Measurements from ENCODE around the gene SYT17.

Gene SYT17

GRCh38 chr16:19252904-19253303 is 84.9 kb downstream of the SYT17 start:
- no peak for DNase-seq

GRCh38 chr16:19254611-19255010 is 86.6 kb downstream of the SYT17 start:
- no peak for DNase-seq

- no peak for DNase-seq
Observed at GRCh38 chr16:19264123-19264673, 96.2 kb downstream of the SYT17 start.

GRCh38 chr16:19265380-19265930 is 97.4 kb downstream of the SYT17 start:
- peak in 11 of 56 donors; percentile 7 to 44 (median 19) for DNase-seq

GRCh38 chr16:19266774-19267173 is 98.7 kb downstream of the SYT17 start:
- DNase-seq, result no peak

- no peak for DNase-seq
Observed at GRCh38 chr16:19269098-19269497, 101.1 kb downstream of the SYT17 start.

GRCh38 chr16:19274165-19274797 is 106.2 kb downstream of the SYT17 start:
- no peak for DNase-seq

- DNase-seq, result no peak
Observed at GRCh38 chr16:19278403-19278802, 110.4 kb downstream of the SYT17 start.

- DNase-seq, result peak in 1 of 56 donors; percentile 0
Observed at GRCh38 chr16:19281246-19281645, 113.2 kb downstream of the SYT17 start.

- DNase-seq, result no peak
Observed at GRCh38 chr16:19282101-19282500, 114.1 kb downstream of the SYT17 start.

GRCh38 chr16:19283637-19284036 is 115.6 kb downstream of the SYT17 start:
- no peak for DNase-seq

- peak in 47 of 56 donors; percentile 3 to 86 (median 47) for DNase-seq
Observed at GRCh38 chr16:19284207-19284606, 116.2 kb downstream of the SYT17 start.

GRCh38 chr16:19285431-19285830 is 117.4 kb downstream of the SYT17 start, which contains the start of gene CLEC19A:
TSS of gene CLEC19A (plus strand) at chr16:19285731. CDS start at chr16:19285852, 121 bp downstream.
- DNase-seq, result peak in 1 of 56 donors; percentile 1

- no peak for DNase-seq
Observed at GRCh38 chr16:19286827-19287226, 118.8 kb downstream of the SYT17 start.

- no peak for DNase-seq
Observed at GRCh38 chr16:19287241-19287640, 119.2 kb downstream of the SYT17 start.

GRCh38 chr16:19288872-19289799 is 121.1 kb downstream of the SYT17 start:
- DNase-seq, result no peak

GRCh38 chr16:19289811-19290485 is 121.9 kb downstream of the SYT17 start:
- DNase-seq, result peak in 36 of 56 donors; percentile 3 to 61 (median 20)

- no peak for DNase-seq
Observed at GRCh38 chr16:19290860-19291259, 122.8 kb downstream of the SYT17 start.

GRCh38 chr16:19291475-19291874 is 123.4 kb downstream of the SYT17 start:
- DNase-seq, result peak in 29 of 56 donors; percentile 3 to 62 (median 23)

- no peak for DNase-seq
Observed at GRCh38 chr16:19292186-19292585, 124.1 kb downstream of the SYT17 start.

GRCh38 chr16:19294156-19294649 is 126.2 kb downstream of the SYT17 start:
- DNase-seq, result peak in 43 of 56 donors; percentile 2 to 78 (median 26)
